ENCODE data around the gene EXOC4. TPM values are rescaled to one million over a fixed set of nuclear protein-coding genes. Genes with fewer than 3 reads are reported as not detected.

EXOC4 gene
- total RNA-seq, 1 experiment from 2014 or later = 75.8 TPM

DNA sequence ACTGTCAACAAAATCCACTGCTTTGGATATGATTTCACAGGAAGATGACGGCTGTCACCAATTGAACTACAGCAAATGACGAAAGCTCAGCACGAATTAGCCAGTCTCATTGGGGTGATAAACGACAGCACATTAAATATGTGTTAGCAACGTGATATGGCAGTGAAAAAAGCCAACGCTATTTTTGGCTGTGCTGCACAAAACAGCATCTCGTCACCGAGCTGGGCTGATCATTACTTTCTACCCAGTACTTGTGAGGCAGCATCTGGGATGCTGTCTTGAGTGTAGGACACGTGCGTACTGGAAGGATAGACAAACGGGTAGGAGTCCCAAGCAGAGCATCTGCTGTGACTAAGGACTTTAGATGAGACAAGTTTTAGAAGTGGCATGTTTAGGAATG lies 138.3 kb downstream of the EXOC4 start:
- DNase-seq = no peak
- Histone ChIP-seq H2BK12ac (ENCODE audit: insufficient read length, low read depth, low read length) (no peak overlapping the region), H2BK20ac (ENCODE audit: low read depth, low read length, poor library complexity, severe bottlenecking) (no peak overlapping the region), H3K18ac (ENCODE audit: insufficient read length, low read depth, low read length) (no peak overlapping the region), H3K56ac (ENCODE audit: insufficient read length, low read depth, low read length) (no peak overlapping the region), H3K79me1 (ENCODE audit: insufficient read depth, low read depth, low read length, poor library complexity, severe bottlenecking) (no peaks in the 10 kb centered on the region), H3K27ac (ENCODE audit: insufficient read length, low read depth, low read length) (no peak overlapping the region), H2AFZ (ENCODE audit: low read length) (no peak overlapping the region), H3T11ph (ENCODE audit: low read length) (no peak overlapping the region), H3K14ac (ENCODE audit: insufficient read depth, low read length) (no peak overlapping the region), H3K27me3 (ENCODE audit: insufficient read depth, low read length) (no peaks in the 10 kb centered on the region), H4K20me1 (ENCODE audit: control insufficient read depth, insufficient read depth, insufficient read length) (no peaks in the 10 kb centered on the region), H3K4me2 (ENCODE audit: insufficient read depth, insufficient read length, low read length) (no peak overlapping the region), H3K79me2 (ENCODE audit: insufficient read depth, low read length) (no peaks in the 10 kb centered on the region), H3K9me3 (ENCODE audit: control insufficient read depth, low read depth, low read length) (no peaks in the 10 kb centered on the region), H4K5ac (ENCODE audit: insufficient read length, low read depth, low read length) (no peak overlapping the region), H3K4ac (ENCODE audit: low read depth, low read length) (no peak overlapping the region), H2BK120ac (ENCODE audit: low read depth, low read length, poor library complexity, severe bottlenecking) (no peak overlapping the region), H3K9ac (ENCODE audit: extremely low read depth, insufficient read length, low read length) (no peak overlapping the region), H3K23me2 (ENCODE audit: insufficient read length, low read depth, low read length, poor library complexity, severe bottlenecking) (no peaks in the 10 kb centered on the region), H3K4me1 (ENCODE audit: insufficient read depth, low read length) (peaks cover 2% of the 10 kb centered on the region; the same call in 1 of the 2 replicates), H2BK5ac (ENCODE audit: insufficient read length, low read length) (no peak overlapping the region), H3K23ac (ENCODE audit: insufficient read length, low read depth, low read length) (no peak overlapping the region), H2AK5ac (ENCODE audit: insufficient read length, low read length) (no peak overlapping the region), H4K91ac (ENCODE audit: insufficient read length, low read depth, low read length) (no peak overlapping the region), H2BK15ac (ENCODE audit: low read depth, low read length) (no peak overlapping the region), H4K8ac (replicated peaks; ENCODE audit: insufficient read length, low read depth, low read length) (no peak overlapping the region)
- Mint-ChIP-seq H3K9me3 (peaks cover 11 to 12% of the 10 kb centered on the region in 2 experiments; a peak in 4 of 5 replicates), H3K36me3 (ENCODE audit: insufficient read depth in 1 of 3, low read depth in 3 of 3) (peaks cover 8 to 15% (median 13%) of the 10 kb centered on the region in 3 experiments), H3K27me3 (ENCODE audit: low read depth) (no peaks in the 10 kb centered on the region), H3K27ac (no peak overlapping the region; a peak in 1 of 7 replicates), H3K4me3 (no peak overlapping the region), H3K4me1 (peaks cover 16 to 32% of the 10 kb centered on the region in 2 experiments)
- no CpG with 5 or more reads among the region's 11 CpGs for WGBS (ENCODE audit: extremely low coverage, insufficient read length, low lambda C conversion rate)
- no peak for TF ChIP-seq CTCF (conservative IDR thresholded peaks at IDR 0.05)
